ENCODE data around the gene PDE6G.
"Not testable (repeated sequence)": the region's sequence is repeated elsewhere in the genome, so short reads cannot be mapped to it uniquely, and the experiment has no call there.

PDE6G gene

GRCh38 chr17:81686614-81687013, 30.3 kb upstream of the PDE6G start:
- no peak for DNase-seq

- no peak for DNase-seq
These were observed 28.8 kb upstream of the PDE6G start for GRCh38 chr17:81685108-81685507.

GRCh38 chr17:81684442-81684911, 28.1 kb upstream of the PDE6G start:
- DNase-seq = no peak

GRCh38 chr17:81683584-81684441, 27.5 kb upstream of the PDE6G start, which contains the start of the genes ARL16 and HGS:
Gene ARL16, minus strand, starts transcription at chr17:81683797. Its CDS starts 44 bp downstream, at chr17:81683753.
Gene HGS, plus strand, starts transcription at chr17:81684011. Its CDS starts 56 bp downstream, at chr17:81684067.
- DNase-seq = peak; percentile 89

- no peak for DNase-seq
These were observed 26.9 kb upstream of the PDE6G start for GRCh38 chr17:81683208-81683583.

GRCh38 chr17:81682565-81683207, 26.3 kb upstream of the PDE6G start:
- DNase-seq = no peak

- no peak for DNase-seq
These were observed 25.3 kb upstream of the PDE6G start for GRCh38 chr17:81681672-81682071.

GRCh38 chr17:81680150-81680549, 23.8 kb upstream of the PDE6G start:
- DNase-seq = no peak

GRCh38 chr17:81676906-81677305, 20.6 kb upstream of the PDE6G start:
- no peak for DNase-seq

GRCh38 chr17:81675515-81676221, 19.3 kb upstream of the PDE6G start:
- DNase-seq = not testable (repeated sequence)

- DNase-seq = no peak
These were observed 17.4 kb upstream of the PDE6G start for GRCh38 chr17:81673561-81674258.

- DNase-seq = no peak
These were observed 16.6 kb upstream of the PDE6G start for GRCh38 chr17:81672954-81673353.

GRCh38 chr17:81672504-81672903, 16.2 kb upstream of the PDE6G start:
- DNase-seq = no peak

GRCh38 chr17:81667754-81668153, 11.4 kb upstream of the PDE6G start:
- DNase-seq = no peak

- DNase-seq = peak; percentile 50
These were observed 10.2 kb upstream of the PDE6G start, which contains the start of the genes CCDC137 and OXLD1 for GRCh38 chr17:81666342-81667191. Gene CCDC137, plus strand, starts transcription at chr17:81666737. Its CDS starts 30 bp downstream, at chr17:81666767. Gene OXLD1, minus strand, starts transcription at chr17:81666605. Its CDS starts 28 bp downstream, at chr17:81666577.

- no peak for DNase-seq
These were observed 9.7 kb upstream of the PDE6G start for GRCh38 chr17:81666092-81666341.

- DNase-seq = no peak
These were observed 9.1 kb upstream of the PDE6G start for GRCh38 chr17:81665205-81666091.

- DNase-seq = no peak
These were observed 7.7 kb upstream of the PDE6G start for GRCh38 chr17:81664051-81664470.

GRCh38 chr17:81662002-81662401, 5.7 kb upstream of the PDE6G start:
- DNase-seq = no peak

GRCh38 chr17:81660441-81660840, 4.1 kb upstream of the PDE6G start:
- DNase-seq = no peak

- DNase-seq = no peak
These were observed 2.7 kb upstream of the PDE6G start for GRCh38 chr17:81659038-81659437.

All from DMS79 (cell line).